Fibroblast of skin of right biceps (primary cell): ENCODE results near the gene SAMHD1.

ENCODE experiments used
- DNase-seq: peaks from one replicate; pipeline ENCODE4 v3.0.0-alpha.2; 2013

The SAMHD1 gene

GRCh38 chr20:36871640-36872570 is 79.6 kb downstream of the SAMHD1 start:
- no peak for DNase-seq

GRCh38 chr20:36866681-36867495 is 84.6 kb downstream of the SAMHD1 start:
- no peak for DNase-seq

GRCh38 chr20:36866164-36866563 is 85.3 kb downstream of the SAMHD1 start:
- DNase-seq = no peak

- no peak for DNase-seq
Observed at GRCh38 chr20:36865861-36866149, 85.7 kb downstream of the SAMHD1 start.

- DNase-seq = no peak
Observed at GRCh38 chr20:36865076-36865860, 86.2 kb downstream of the SAMHD1 start.

- DNase-seq = no peak
Observed at GRCh38 chr20:36862857-36863668, 88.4 kb downstream of the SAMHD1 start.

- DNase-seq = peak; percentile 88
Observed at GRCh38 chr20:36861875-36862801, 89.4 kb downstream of the SAMHD1 start.

- DNase-seq = no peak
Observed at GRCh38 chr20:36861625-36861874, 90.0 kb downstream of the SAMHD1 start.

GRCh38 chr20:36860811-36861624 is 90.5 kb downstream of the SAMHD1 start:
- DNase-seq = no peak

GRCh38 chr20:36860339-36860738 is 91.2 kb downstream of the SAMHD1 start:
- no peak for DNase-seq

- no peak for DNase-seq
Observed at GRCh38 chr20:36859700-36860330, 91.7 kb downstream of the SAMHD1 start.

GRCh38 chr20:36859282-36859555 is 92.3 kb downstream of the SAMHD1 start:
- DNase-seq = no peak

- DNase-seq = peak; percentile 54
Observed at GRCh38 chr20:36856691-36857635, 94.5 kb downstream of the SAMHD1 start.

- no peak for DNase-seq
Observed at GRCh38 chr20:36856195-36856594, 95.3 kb downstream of the SAMHD1 start.

GRCh38 chr20:36855241-36855657 is 96.3 kb downstream of the SAMHD1 start:
- no peak for DNase-seq

GRCh38 chr20:36854348-36855240 is 96.9 kb downstream of the SAMHD1 start:
- no peak for DNase-seq

- DNase-seq = no peak
Observed at GRCh38 chr20:36852187-36852586, 99.3 kb downstream of the SAMHD1 start.

GRCh38 chr20:36851490-36851889 is 100.0 kb downstream of the SAMHD1 start:
- DNase-seq = no peak
